GM10266 (cell line): ENCODE results near the gene DOCK8.

Source experiments
- DNase-seq: peaks from one replicate; pipeline ENCODE4 v3.0.0; 2012; ENCODE audit errors: extremely low spot score
- TF ChIP-seq, protein P1 (sequence below): IDR thresholded peaks from 2 replicates; pipeline ENCODE4 v1.5.1; 2012; ENCODE audit warnings: mild to moderate bottlenecking, low read depth; ENCODE audit not compliant: control insufficient read depth, insufficient read depth; ENCODE audit errors: missing control alignments

DOCK8 gene

GRCh38 chr9:251398-251797 lies 36.7 kb downstream of the DOCK8 start:
- TF ChIP-seq, protein P1, sequence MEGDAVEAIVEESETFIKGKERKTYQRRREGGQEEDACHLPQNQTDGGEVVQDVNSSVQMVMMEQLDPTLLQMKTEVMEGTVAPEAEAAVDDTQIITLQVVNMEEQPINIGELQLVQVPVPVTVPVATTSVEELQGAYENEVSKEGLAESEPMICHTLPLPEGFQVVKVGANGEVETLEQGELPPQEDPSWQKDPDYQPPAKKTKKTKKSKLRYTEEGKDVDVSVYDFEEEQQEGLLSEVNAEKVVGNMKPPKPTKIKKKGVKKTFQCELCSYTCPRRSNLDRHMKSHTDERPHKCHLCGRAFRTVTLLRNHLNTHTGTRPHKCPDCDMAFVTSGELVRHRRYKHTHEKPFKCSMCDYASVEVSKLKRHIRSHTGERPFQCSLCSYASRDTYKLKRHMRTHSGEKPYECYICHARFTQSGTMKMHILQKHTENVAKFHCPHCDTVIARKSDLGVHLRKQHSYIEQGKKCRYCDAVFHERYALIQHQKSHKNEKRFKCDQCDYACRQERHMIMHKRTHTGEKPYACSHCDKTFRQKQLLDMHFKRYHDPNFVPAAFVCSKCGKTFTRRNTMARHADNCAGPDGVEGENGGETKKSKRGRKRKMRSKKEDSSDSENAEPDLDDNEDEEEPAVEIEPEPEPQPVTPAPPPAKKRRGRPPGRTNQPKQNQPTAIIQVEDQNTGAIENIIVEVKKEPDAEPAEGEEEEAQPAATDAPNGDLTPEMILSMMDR = no peak

GRCh38 chr9:253539-253938 lies 38.9 kb downstream of the DOCK8 start:
- TF ChIP-seq, protein P1 = no peak
- no peak for DNase-seq

More at GRCh38 chr9:251398-251797, 36.7 kb downstream of the DOCK8 start:
- DNase-seq = no peak

DNA sequence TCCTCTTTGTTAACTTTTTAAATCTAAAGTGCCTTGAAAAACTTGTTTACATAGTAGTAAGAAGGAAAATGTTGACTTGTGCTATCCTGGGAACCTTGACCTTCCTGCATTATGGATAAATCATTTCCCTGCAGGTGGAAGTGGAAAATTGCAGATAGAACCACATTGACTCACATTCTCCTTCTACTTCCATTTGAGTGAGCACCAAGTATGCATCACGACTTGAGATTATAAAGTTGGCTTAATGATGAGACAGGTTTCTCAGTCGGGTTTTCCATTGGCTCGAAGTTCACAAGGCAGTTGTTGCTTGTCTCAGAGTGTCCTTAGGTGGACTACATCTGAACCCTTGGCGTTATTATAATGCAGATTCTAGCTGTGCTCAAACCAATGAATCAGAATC lies 39.9 kb downstream of the DOCK8 start:
- TF ChIP-seq, protein P1 = no peak

GRCh38 chr9:257957-258356 lies 43.3 kb downstream of the DOCK8 start:
- no peak for DNase-seq
- TF ChIP-seq, protein P1 = no peak

More for the DNA sequence above, 39.9 kb downstream of the DOCK8 start:
- DNase-seq = no peak

DNA sequence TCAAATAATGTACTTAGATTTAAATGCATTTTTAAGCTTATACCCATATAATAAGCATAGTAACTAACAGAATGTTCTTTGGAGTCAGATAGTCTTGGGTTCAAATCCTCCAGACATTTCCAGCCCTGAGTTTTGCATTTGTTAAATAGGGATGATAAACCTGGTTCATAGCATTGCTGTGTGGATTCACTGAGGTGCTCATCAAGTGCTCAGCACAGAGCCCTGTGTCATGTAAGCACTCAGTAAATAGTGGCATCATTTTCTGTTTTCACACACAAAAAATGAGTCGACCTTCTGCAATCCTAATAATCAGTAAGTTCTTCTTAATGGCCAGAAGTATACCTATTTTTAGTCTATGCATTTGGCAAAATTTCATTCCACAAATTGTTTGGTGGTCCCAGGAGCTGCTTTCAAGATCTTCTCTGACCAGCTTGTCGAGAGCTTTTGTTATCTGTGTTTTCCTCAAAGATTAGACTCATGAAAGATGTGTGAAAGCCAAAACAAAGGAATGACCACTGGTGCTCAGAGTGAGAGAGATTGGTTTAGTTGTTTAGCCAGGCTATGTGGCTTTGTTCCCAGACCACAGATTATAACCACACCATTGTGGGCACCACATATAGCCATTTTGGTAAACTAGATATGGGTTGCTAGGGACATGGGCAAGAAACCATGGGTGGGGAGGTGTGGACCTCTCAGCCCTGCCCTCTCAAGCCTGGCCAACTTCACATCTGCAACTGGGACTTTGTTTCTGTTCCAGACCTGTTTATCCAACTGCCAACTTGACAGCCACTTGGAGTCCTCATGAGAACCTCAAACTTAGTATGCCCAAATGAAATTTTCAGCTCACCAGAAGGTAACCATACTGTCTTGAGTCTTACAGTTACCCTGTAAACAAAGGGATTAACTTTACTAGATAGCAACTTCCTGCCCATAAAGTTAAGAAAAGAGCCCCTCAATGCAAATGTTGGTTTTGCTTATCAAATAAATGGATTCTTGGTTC lies 45.0 kb downstream of the DOCK8 start:
- TF ChIP-seq, protein P1 = no peak
- no peak for DNase-seq

DNA sequence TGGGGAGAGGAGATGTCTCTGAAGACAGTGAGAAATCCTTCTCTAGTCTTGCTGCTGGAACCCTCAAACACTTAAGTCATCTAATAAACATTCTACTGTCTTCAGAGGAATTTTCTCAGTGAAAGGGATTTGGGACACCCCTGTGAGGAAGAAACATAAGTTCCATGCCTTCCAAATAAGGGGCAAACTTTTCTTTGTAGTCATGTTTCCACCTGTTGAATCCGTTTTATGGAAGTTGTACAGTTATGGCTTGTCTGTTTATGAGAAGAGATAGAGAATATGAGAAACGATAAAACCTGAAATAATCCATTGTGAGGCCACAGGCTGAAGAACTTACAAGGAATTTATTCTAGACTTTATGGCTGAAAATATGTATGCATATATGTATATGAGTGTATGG lies 49.6 kb downstream of the DOCK8 start:
- TF ChIP-seq, protein P1 = no peak

More for the DNA sequence above, 49.6 kb downstream of the DOCK8 start:
- no peak for DNase-seq
